ENCODE data around the gene SATB2. TPM values are rescaled to one million over a fixed set of nuclear protein-coding genes. Genes with fewer than 3 reads are reported as not detected.

Gene SATB2
- total RNA-seq, 3 donors from 2014 or later = 125 to 328 (median 183) TPM

DNA sequence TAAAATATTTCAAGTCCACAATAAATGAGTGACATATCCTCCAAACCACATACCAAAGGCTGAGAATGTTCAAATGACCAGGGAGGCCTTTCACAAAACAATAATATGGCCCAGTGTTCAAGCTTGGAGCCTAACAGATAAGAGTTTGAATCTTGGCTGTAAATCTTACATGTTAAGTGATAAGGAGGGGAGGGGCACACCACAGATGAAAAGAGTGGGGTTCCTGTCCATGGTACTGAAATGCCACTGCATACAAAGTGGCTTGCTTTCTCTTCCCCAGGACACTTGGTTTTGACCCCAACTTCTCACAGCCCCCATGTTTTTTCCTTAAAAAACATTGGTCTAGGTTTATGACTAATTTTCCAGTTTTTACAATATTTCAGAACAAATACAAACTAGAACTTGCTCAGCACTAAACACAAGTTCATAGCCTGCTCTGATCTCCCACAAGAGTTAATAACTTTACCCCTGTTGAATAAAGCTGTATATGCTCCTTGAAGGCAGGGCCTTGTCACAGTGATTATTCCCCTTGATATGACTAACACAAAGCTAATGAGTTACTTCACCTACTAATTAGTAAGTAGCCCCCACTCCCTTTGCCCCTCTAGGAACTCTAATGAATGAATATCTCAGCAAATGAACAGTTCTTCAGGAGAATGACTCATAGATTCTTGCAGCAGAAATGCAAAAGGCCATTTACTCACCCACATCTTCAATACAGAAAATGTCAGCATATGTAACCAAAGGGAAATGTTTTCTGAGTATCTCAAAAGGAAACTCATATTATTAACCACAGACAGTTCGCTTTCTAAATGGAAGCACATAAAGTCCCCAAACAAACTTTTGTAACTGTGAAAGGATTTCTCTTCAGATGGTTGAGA, 142.2 kb downstream of the SATB2 start:
- DNase-seq = peak in 1 of 3 donors; percentile 61
- Histone ChIP-seq H3K36me3 (ENCODE audit: low read depth) (peaks cover 3% of the 10 kb centered on the region), H3K9me3 (no peaks in the 10 kb centered on the region), H3K4me3 (no peak overlapping the region), H3K4me1 (ENCODE audit: low read depth) (peaks cover 3% of the 10 kb centered on the region)
- peak; percentile 43 for ATAC-seq
- intact Hi-C loops (cut with DNase I, micrococcal nuclease) = no loop called here
- TF ChIP-seq, protein P1, sequence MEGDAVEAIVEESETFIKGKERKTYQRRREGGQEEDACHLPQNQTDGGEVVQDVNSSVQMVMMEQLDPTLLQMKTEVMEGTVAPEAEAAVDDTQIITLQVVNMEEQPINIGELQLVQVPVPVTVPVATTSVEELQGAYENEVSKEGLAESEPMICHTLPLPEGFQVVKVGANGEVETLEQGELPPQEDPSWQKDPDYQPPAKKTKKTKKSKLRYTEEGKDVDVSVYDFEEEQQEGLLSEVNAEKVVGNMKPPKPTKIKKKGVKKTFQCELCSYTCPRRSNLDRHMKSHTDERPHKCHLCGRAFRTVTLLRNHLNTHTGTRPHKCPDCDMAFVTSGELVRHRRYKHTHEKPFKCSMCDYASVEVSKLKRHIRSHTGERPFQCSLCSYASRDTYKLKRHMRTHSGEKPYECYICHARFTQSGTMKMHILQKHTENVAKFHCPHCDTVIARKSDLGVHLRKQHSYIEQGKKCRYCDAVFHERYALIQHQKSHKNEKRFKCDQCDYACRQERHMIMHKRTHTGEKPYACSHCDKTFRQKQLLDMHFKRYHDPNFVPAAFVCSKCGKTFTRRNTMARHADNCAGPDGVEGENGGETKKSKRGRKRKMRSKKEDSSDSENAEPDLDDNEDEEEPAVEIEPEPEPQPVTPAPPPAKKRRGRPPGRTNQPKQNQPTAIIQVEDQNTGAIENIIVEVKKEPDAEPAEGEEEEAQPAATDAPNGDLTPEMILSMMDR (IDR thresholded peaks at IDR 0.05) = no peak

DNA sequence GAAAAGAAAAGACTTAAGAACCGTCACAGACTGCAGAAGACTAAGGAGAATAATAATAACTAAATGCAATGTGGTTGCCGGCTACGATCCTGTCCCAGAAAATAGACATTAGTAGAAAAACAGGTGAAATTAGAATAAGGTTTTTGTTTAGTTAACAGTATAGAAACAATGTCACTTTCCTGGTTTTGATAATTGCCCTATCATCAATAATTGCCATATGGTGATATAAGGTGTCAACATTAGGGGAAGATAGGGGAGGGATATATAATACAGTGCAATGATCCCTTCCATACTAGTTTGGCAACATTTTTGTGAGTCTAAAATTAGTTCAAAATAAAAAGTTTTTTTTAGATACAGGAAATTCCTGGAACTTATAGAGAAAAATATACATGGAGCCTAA, 144.8 kb downstream of the SATB2 start:
- ATAC-seq (no peak), DNase-seq (no peak)

DNA sequence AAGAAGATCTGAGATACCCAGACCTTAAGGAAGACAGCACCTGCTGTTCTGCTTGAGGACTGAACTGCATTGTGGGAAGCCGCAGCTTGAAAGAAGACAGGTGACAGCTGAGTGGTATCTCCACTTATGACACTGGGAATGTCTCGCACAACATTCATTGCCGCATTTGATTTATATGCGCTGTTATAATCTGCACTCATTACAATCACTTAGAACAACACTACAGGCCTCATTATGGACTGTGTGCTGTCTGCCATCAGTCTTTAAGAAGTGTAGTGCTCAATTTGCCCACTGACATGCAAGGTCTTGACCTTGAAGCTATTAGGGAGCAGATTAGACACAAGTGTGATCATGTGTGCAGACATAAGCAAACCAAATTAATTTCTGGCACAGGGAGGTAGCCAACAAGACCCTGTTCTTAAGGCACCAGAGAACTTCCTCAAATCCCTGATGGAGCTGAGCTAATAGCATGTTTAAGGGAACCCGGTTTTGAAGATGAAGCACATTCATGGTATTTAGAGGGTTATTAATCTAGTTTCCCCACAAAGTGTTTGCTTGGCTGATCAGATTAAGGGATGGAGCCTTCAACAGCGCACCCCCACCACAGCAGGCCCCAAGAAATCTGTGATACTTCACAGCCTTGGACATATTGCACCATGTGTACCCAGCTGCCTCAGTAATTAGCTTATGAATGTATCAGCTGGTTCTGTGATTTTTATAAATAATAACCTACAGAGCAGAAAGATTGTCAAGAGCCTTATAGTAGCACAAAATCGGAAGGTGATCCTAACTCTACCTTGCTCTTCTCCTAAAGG, 146.8 kb downstream of the SATB2 start:
- Histone ChIP-seq H3K4me1 (ENCODE audit: low read depth) (no peaks in the 10 kb centered on the region), H3K36me3 (ENCODE audit: low read depth) (peaks cover 7% of the 10 kb centered on the region), H3K4me3 (no peak overlapping the region), H3K9me3 (no peaks in the 10 kb centered on the region)
- DNase-seq = no peak
- ATAC-seq = no peak
- TF ChIP-seq, protein P1 (IDR thresholded peaks at IDR 0.05) = no peak
- intact Hi-C loops (cut with DNase I, micrococcal nuclease) = no loop called here

More for the DNA sequence above, 144.8 kb downstream of the SATB2 start:
- Histone ChIP-seq H3K36me3 (ENCODE audit: low read depth) (peaks cover 7% of the 10 kb centered on the region), H3K9me3 (no peaks in the 10 kb centered on the region), H3K4me3 (no peak overlapping the region), H3K4me1 (ENCODE audit: low read depth) (no peaks in the 10 kb centered on the region)
- intact Hi-C loops (cut with DNase I, micrococcal nuclease) = no loop called here
- TF ChIP-seq, protein P1 (IDR thresholded peaks at IDR 0.05) = no peak

DNA sequence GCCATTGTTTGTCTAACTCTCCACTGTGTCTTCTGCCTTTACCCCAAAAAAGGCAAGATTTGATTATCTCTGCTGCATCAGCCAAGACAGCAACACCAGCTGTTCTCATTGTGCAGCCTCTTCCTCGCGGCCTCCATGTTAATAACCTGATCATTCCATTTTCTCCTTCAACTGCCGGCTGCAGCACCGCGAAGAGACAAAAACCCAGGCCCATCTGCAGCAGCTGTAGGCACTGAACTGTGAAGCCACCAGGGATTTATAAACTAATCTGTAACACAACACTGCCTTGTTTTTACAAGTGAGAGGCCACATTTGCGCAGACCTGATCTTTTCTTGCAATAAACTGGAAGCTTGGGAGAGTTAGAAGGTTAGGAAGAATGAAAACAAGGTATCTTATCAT, 147.8 kb downstream of the SATB2 start:
- TF ChIP-seq, protein P1 (IDR thresholded peaks at IDR 0.05) = no peak
- ATAC-seq = no peak
- intact Hi-C loops (cut with DNase I, micrococcal nuclease) = no loop called here
- Histone ChIP-seq H3K4me1 (ENCODE audit: low read depth) (no peaks in the 10 kb centered on the region), H3K36me3 (ENCODE audit: low read depth) (peaks cover 7% of the 10 kb centered on the region), H3K9me3 (no peaks in the 10 kb centered on the region), H3K4me3 (no peak overlapping the region)
- DNase-seq = no peak

DNA sequence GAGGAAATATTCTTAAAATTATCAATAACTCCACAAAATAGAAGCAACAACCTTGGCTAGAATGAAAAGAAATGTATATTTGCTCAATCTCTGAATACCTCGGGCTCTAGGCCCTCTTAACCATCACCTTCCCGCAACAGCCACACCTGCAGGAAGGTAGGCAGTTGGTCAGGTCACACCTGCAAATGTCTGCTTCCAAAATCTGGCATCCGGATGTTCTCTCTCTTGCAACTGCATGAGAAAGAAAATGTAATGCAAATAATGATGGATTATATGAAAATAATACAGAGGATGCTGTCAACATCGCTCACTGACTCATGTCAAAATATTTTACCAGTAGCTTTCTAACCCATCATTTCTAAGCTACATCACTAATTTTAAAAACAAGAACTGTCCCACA, 148.3 kb downstream of the SATB2 start:
- ATAC-seq = no peak

More for the DNA sequence above, 148.3 kb downstream of the SATB2 start:
- Histone ChIP-seq H3K9me3 (no peaks in the 10 kb centered on the region), H3K4me1 (ENCODE audit: low read depth) (no peaks in the 10 kb centered on the region), H3K4me3 (no peak overlapping the region), H3K36me3 (ENCODE audit: low read depth) (peaks cover 7% of the 10 kb centered on the region)
- DNase-seq = no peak
- TF ChIP-seq, protein P1 (IDR thresholded peaks at IDR 0.05) = no peak
- intact Hi-C loops (cut with DNase I, micrococcal nuclease) = no loop called here
